Keratinocyte (primary cell): ENCODE data around the gene DIPK2B. TPM values are rescaled to one million over a fixed set of nuclear protein-coding genes. Genes with fewer than 3 reads are reported as not detected.

Experiments
- DNase-seq: peaks from one replicate; pipeline ENCODE4 v3.0.0-alpha.2; 2011; ENCODE audit warnings: low read depth, missing footprints, low spot score
- FAIRE-seq: peaks from 2 replicates; lab custom pipeline; 2011; peaks lifted over from hg19 to GRCh38; lab: Jason Lieb, UNC
- H2AFZ ChIP-seq: 2 replicates; pipeline ENCODE4 v1.6.0; 2012; ENCODE audit warnings: low read length, control low read depth, inconsistent platforms; ENCODE audit not compliant: control insufficient read depth
- H3K27ac ChIP-seq: 2 replicates; pipeline ENCODE4 v1.5.1; 2011; ENCODE audit warnings: low read length; ENCODE audit not compliant: control insufficient read depth, insufficient read depth
- H3K27me3 ChIP-seq: 3 replicates; pipeline ENCODE4 v1.6.0; 2011; ENCODE audit warnings: low read length; ENCODE audit not compliant: control insufficient read depth, insufficient read depth; ENCODE audit errors: extremely low read depth
- H3K36me3 ChIP-seq, 2 experiments: 2 replicates in 1 of 2; 3 replicates in 1 of 2; pipeline ENCODE4 v1.5.1; 2011; ENCODE audit warnings: low read length in 2 of 2, mild to moderate bottlenecking in 1 of 2; ENCODE audit not compliant: control insufficient read depth in 2 of 2, insufficient read depth in 2 of 2; ENCODE audit errors: extremely low read depth in 1 of 2
- H3K4me1 ChIP-seq: 3 replicates; pipeline ENCODE4 v1.5.1; 2011; ENCODE audit warnings: low read length; ENCODE audit not compliant: control insufficient read depth, insufficient read depth; ENCODE audit errors: extremely low read depth
- H3K4me2 ChIP-seq: 3 replicates; pipeline ENCODE4 v1.6.0; 2011; ENCODE audit warnings: low read depth, low read length; ENCODE audit not compliant: control insufficient read depth, insufficient read depth; ENCODE audit errors: extremely low read depth
- H3K4me3 ChIP-seq, 3 experiments: fragments of 200-600 bp in 1 of 3; sonication (generic) in 1 of 3; 2 replicates in 2 of 3; 3 replicates in 1 of 3; pipeline ENCODE4 v1.5.1; 2011 to 2016; ENCODE audit warnings: low read length in 3 of 3, mild to moderate bottlenecking in 3 of 3, control low read depth in 2 of 3, inconsistent platforms in 1 of 3, low read depth in 1 of 3, mixed read lengths in 1 of 3, mixed run types in 1 of 3, moderate library complexity in 1 of 3; ENCODE audit not compliant: control insufficient read depth in 2 of 3, insufficient read depth in 2 of 3; ENCODE audit errors: extremely low read depth in 1 of 3
- H3K79me2 ChIP-seq: 2 replicates; pipeline ENCODE4 v1.6.0; 2012; ENCODE audit warnings: low read length; ENCODE audit not compliant: control insufficient read depth, insufficient read depth
- H3K9ac ChIP-seq: 3 replicates; pipeline ENCODE4 v1.6.0; 2011; ENCODE audit warnings: low read length; ENCODE audit not compliant: control insufficient read depth, insufficient read depth; ENCODE audit errors: extremely low read depth
- H3K9me1 ChIP-seq: 3 replicates; pipeline ENCODE4 v1.6.0; 2011; ENCODE audit warnings: low read length; ENCODE audit not compliant: control insufficient read depth, insufficient read depth; ENCODE audit errors: extremely low read depth
- H3K9me3 ChIP-seq: 2 replicates; pipeline ENCODE4 v1.5.1; 2012; ENCODE audit warnings: low read depth, low read length; ENCODE audit not compliant: control insufficient read depth
- H4K20me1 ChIP-seq: 3 replicates; pipeline ENCODE4 v1.6.0; 2011; ENCODE audit warnings: low read length; ENCODE audit not compliant: control insufficient read depth, insufficient read depth; ENCODE audit errors: extremely low read depth
- EZH2 ChIP-seq: IDR thresholded peaks from one replicate; pipeline ENCODE4 v1.6.1; 2012; ENCODE audit warnings: inconsistent platforms, mild to moderate bottlenecking, low read length, moderate library complexity
- dilution Hi-C: fragments of 300-500 bp; cut with MboI; formaldehyde crosslinking; loops from one replicate; pipeline ENCODE4 v1.7.0; 2020; ENCODE audit warnings: low sequenced_read_pairs; ENCODE audit not compliant: extremely low pct_ligation_motif_present
- polyA plus RNA-seq, 5 experiments: library from polyadenylated mRNA; depleted of rRNA in 3 of 5; stranded (reverse) in 3 of 5; stranded (forward) in 1 of 5; unstranded in 1 of 5; fragments of >200 nt; gene quantifications; 1 replicate in 1 of 5; 2 replicates in 3 of 5; 3 replicates in 1 of 5; pipeline versions ENCODE4 v1.2.1 to v1.2.3, GENCODE V29; 2011 to 2012; ENCODE audit warnings: missing spikeins in 2 of 5, low read depth in 1 of 5, low replicate concordance in 1 of 5
- TF ChIP-seq, protein P1 (sequence below), 3 experiments: IDR thresholded peaks in 1 of 3; conservative IDR thresholded peaks in 1 of 3; optimal IDR thresholded peaks in 1 of 3; 2 replicates in 2 of 3; 3 replicates in 1 of 3; pipeline versions ENCODE3 to v1.5.1; 2011; ENCODE audit warnings: low read length in 3 of 3, mild to moderate bottlenecking in 3 of 3, moderate library complexity in 2 of 3, control low read depth in 1 of 3, inconsistent platforms in 1 of 3; ENCODE audit not compliant: insufficient read depth in 2 of 3; ENCODE audit errors: extremely low read depth in 1 of 3

The DIPK2B gene
- polyA plus RNA-seq, 1 donor (not counting 4 experiments of a cell fraction or from before 2014, with no cell fraction given): not detected

DNA sequence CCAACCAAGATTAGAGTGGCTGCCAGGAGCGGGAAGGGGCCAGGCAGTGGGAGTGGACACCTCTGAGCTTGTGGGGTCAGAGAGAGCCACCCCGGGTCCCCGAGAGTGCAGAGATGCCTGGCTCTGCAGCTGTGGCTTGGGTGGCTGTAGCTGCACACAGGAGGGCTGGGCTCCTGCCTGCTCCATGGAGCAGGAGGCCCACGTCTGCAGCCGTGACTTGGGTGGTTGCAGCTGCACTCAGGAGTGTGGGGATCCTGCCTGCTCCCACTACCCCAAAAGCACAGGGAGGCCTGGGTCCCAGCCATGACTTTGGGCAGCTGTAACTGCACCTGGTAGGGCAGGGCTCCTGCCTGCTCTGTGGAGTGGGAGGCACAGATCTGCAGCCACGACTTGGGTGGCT, 28.7 kb upstream of the DIPK2B start:
- H3K9me1 ChIP-seq: no peaks in the 10 kb centered on the region
- no peaks in the 10 kb centered on the region for H4K20me1 ChIP-seq
- no peak for TF ChIP-seq EZH2
- TF ChIP-seq, protein P1, sequence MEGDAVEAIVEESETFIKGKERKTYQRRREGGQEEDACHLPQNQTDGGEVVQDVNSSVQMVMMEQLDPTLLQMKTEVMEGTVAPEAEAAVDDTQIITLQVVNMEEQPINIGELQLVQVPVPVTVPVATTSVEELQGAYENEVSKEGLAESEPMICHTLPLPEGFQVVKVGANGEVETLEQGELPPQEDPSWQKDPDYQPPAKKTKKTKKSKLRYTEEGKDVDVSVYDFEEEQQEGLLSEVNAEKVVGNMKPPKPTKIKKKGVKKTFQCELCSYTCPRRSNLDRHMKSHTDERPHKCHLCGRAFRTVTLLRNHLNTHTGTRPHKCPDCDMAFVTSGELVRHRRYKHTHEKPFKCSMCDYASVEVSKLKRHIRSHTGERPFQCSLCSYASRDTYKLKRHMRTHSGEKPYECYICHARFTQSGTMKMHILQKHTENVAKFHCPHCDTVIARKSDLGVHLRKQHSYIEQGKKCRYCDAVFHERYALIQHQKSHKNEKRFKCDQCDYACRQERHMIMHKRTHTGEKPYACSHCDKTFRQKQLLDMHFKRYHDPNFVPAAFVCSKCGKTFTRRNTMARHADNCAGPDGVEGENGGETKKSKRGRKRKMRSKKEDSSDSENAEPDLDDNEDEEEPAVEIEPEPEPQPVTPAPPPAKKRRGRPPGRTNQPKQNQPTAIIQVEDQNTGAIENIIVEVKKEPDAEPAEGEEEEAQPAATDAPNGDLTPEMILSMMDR (optimal IDR thresholded peaks at IDR 0.05 in 1 of 3, IDR thresholded peaks at IDR 0.05 in 1 of 3, conservative IDR thresholded peaks at IDR 0.05 in 1 of 3; ENCODE audit: extremely low read depth in 1 of 3, insufficient read depth in 2 of 3, low read length in 3 of 3): no peak
- FAIRE-seq (no peak), DNase-seq (no peak)
- no peak overlapping the region for H2AFZ ChIP-seq
- H3K9ac ChIP-seq: no peak overlapping the region
- H3K27me3 ChIP-seq: peaks cover 11% of the 10 kb centered on the region
- H3K4me3 ChIP-seq: no peak overlapping the region
- H3K79me2 ChIP-seq: no peaks in the 10 kb centered on the region
- H3K4me2 ChIP-seq: no peak overlapping the region
- no peak overlapping the region for H3K27ac ChIP-seq
- H3K36me3 ChIP-seq: no peaks in the 10 kb centered on the region
- no peaks in the 10 kb centered on the region for H3K4me1 ChIP-seq
- dilution Hi-C loops: no loop called here
- H3K9me3 ChIP-seq: no peaks in the 10 kb centered on the region

DNA sequence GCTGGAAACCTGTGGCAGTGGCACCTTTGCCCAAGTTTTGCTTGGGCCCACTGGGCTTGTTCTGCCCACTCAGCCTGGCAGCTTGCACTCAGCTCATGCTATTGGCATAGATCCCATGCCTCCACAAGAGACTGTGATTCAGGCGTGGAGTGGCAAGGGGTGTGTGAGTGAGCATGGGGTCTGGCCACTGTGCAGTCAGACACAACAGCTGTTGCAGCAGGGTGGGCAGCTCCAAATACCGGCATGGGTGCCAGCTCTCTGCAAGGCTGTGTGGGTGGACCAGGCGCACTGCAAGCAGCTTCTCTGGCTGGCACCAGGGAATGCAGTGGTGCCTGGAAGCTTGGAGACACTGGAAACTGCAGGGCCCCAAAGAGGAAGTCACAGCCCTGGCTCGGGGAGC, 27.4 kb upstream of the DIPK2B start:
- Histone ChIP-seq H3K9me1 (no peaks in the 10 kb centered on the region), H3K36me3 (no peaks in the 10 kb centered on the region), H3K4me1 (no peaks in the 10 kb centered on the region), H3K9ac (no peak overlapping the region), H3K9me3 (no peaks in the 10 kb centered on the region), H3K27ac (no peak overlapping the region), H2AFZ (no peak overlapping the region), H3K4me2 (no peak overlapping the region), H3K27me3 (peaks cover 9% of the 10 kb centered on the region), H4K20me1 (no peaks in the 10 kb centered on the region), H3K4me3 (no peak overlapping the region), H3K79me2 (no peaks in the 10 kb centered on the region)
- FAIRE-seq (no peak), DNase-seq (no peak)
- TF ChIP-seq, protein P1 (optimal IDR thresholded peaks at IDR 0.05 in 1 of 3, IDR thresholded peaks at IDR 0.05 in 1 of 3, conservative IDR thresholded peaks at IDR 0.05 in 1 of 3; ENCODE audit: extremely low read depth in 1 of 3, insufficient read depth in 2 of 3, low read length in 3 of 3): no peak
- no peak for TF ChIP-seq EZH2
- dilution Hi-C loops: no loop called here
